ENCODE measurements around the gene FKBP4.
A peak's percentile ranks its signal among the peaks of the same experiment; 100 is the strongest.

Gene FKBP4

GRCh38 chr12:2853626-2854025 lies 58.9 kb downstream of the FKBP4 start:
- peak in 1 of 2 experiments; percentile 57 for DNase-seq (ENCODE audit: low read depth in 2 of 2)

Measured in stimulated activated CD4-positive, alpha-beta T cell treated with anti-CD3 and anti-CD28 coated beads, Interleukin-12 subunit alpha, Interleukin-12 subunit beta, amount 100 ng/mL, for 24 hours (primary cell).